Activated naive CD4-positive, alpha-beta T cell treated with Interleukin-2 at 50 U/mL for 16 hours (primary cell): ENCODE data around the gene BAIAP3.

ENCODE experiments used
- DNase-seq: peaks from one replicate; pipeline ENCODE4 v3.0.0-alpha.2; 2020

The BAIAP3 gene

GRCh38 chr16:1300664-1301476, 32.6 kb upstream of the BAIAP3 start:
- peak; percentile 77 for DNase-seq

DNA sequence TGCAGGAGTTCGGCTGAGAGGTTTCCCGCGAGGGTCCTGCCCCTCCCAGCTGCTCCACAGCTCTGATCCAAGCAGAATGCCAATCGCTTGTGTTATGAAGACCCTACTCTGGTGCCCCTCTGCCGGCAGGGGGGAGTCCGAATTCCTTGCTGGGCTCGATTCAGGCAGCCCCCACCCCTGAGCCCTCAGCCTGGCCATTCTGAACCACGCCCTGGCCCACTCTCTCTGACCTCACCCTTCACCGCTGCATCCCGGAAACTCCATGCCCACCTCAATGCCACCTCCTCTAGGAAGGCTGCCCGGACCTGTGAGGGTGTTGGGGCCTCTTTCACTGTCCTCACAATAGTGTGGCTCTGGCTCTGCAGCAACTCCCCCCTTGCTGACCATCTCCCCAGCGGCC, 31.9 kb upstream of the BAIAP3 start:
- DNase-seq: no peak

GRCh38 chr16:1305823-1306222, 27.6 kb upstream of the BAIAP3 start:
- no peak for DNase-seq

DNA sequence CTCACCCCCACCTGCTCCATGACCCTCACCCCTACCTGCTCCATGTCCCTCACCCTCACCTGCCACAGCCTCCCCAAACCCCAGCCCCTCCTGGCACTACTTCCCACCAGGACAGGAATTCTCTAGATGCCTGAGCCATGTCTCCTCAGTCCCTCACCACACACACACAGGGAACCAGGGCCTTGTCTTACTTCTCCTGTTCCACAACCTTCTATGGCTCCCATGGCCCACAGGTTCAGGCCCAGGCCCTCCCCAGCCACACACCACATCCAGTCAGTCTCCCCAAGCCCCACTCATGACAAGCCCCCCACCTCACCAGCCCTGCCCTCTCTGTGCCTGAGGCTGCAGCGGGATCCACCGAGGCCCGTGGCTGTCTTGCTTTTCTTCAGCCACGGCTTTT, 27.1 kb upstream of the BAIAP3 start:
- DNase-seq: no peak

GRCh38 chr16:1308036-1308976, 25.1 kb upstream of the BAIAP3 start:
- no peak for DNase-seq

- peak; percentile 97 for DNase-seq
Observed at GRCh38 chr16:1308977-1309885, 24.2 kb upstream of the BAIAP3 start, which contains the start of gene UBE2I. TSS of gene UBE2I (plus strand) at chr16:1309636. CDS start at chr16:1314031, 4,395 bp downstream.

- peak; percentile 69 for DNase-seq
Observed at GRCh38 chr16:1309888-1310831, 23.3 kb upstream of the BAIAP3 start.

GRCh38 chr16:1310832-1311200, 22.6 kb upstream of the BAIAP3 start:
- DNase-seq: peak; percentile 28

DNA sequence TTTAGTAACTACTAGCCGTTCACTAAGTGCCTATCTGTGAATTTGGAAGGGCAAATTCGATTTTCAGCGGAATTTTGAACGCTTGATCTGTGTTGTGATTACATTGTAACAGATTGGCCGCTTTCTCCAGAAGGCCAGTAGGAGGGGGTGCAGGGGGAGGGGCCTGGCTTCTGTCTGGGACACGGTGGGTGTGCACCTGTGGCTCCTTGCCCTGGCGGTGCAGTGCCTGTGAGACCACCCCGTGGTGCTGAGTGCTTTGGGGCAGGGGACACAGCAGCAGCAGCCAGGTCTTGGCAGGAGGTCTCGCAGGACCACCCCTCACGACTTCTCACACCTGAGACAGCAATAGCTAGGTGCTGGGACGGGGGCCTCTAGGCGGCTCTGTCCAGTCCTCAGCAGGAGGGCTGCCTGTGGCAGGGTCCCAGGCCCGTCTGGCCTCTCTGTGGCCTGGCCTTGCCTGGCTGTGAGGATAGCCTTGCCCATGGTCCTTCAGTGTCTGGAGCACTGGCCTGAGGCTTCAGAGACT, 22.2 kb upstream of the BAIAP3 start:
- no peak for DNase-seq

DNA sequence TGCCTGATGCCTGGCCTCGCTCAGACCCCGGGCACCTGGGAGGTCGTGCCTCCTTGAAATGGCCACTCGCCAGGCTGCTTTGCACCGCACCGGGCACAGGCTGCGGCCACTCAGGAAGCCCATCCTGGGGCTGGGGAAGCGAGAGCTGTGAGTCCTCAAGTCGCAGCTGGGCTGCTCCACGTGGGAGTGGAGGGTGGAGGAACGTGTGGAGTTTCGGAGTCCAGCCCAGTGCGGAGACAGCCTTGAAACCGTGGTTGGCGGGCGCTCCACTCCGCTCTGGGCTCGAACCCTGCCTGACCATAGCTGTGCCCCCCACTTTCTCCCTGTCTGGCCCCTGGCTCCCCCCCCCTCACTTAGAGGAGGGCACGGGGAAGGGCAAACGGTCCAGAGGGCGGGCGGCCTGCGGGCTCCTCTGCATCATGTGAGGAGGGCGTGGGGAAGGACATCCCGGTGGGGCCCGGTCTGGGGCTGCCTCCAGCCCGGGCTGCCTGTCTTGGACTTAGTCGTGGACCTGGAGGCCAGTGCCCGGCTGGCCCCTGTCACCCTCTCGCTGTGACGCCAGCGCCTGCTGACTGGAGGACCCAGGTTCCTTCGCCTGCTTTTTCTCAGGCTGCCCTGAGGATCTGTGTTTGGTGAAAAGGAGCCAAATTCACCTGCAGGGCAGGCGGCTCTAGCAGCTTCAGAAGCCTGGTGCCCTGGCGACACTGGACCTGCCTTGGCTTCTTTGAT, 21.5 kb upstream of the BAIAP3 start:
- no peak for DNase-seq

GRCh38 chr16:1312467-1312816, 21.0 kb upstream of the BAIAP3 start:
- DNase-seq: no peak

DNA sequence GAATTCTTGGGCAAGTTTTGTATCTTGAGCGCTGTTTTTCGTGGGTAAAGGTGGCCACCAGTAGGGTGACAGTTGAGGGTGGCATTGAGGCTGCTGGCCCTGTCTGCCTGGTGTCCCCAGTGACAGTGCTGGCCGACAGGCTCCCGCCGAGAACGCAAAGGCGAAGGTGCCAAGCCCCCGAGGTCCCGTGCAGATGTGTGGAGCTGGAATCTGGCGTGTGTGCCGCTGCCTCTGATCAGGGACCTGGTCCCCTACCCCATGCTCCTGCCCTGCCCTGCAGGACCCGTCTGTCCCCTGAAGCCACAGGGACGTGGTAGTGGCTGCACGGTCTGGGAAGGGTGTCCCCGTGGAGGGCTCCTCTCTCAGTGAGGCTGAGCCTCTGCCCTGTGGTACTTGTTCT, 20.5 kb upstream of the BAIAP3 start:
- no peak for DNase-seq

DNA sequence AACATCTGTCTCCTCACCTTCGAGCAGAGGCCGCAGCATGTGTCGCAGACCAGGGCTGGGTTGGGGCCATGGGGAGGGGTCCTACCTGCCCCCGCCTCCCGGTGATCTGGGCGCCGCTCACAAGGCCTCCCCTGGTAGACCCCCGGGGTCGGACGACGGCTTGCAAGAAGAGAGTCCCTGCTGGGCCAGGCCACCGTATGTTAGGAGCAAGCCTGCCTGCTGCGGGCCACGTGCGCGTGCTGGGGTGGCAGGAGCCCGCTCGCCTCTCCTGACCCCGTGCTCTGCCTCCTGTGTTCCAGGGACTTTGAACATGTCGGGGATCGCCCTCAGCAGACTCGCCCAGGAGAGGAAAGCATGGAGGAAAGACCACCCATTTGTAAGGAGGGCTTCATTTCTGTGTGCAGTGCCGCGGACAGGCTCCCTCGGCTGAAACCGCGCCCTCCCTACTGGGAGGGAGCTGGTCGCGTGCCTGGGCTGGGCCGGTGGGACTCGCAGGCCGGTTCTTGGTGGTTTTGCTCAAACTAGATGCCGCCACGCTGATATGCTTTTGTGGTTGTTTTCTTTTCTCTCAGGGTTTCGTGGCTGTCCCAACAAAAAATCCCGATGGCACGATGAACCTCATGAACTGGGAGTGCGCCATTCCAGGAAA, 19.6 kb upstream of the BAIAP3 start:
- DNase-seq: no peak

DNA sequence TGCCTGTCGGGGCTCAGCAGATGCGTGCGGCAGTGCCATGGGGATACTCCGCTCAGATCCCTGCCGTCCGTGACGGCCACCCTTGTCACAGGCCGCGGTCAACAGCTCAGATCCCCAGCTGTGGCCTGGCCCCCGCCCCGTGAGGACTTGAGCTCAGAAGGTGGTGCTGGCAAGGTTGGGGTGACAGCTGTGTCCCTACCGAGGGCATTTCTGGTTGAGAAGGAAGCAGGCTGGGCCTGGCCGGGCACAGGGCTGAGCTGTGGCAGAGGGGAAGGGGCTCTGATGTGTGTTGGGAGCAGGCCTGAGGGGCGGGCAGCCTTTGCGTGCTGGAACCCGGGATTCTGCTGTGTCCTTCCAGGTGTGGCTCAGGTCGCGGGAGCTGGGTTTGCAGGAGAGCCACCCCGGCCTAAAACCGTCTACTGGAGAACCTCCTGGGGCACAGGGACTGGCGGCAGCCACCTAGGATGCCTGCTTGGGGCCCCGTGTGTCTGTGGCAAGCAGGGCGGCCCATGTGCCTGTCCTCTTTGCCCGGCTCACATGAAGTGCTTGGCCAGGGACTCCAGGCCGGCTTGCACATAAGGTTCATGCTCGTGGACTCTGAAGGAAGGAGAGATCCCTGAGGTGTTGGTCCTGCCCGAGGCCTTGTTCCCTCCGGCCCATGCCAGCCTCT, 18.9 kb upstream of the BAIAP3 start:
- no peak for DNase-seq

- no peak for DNase-seq
Observed at GRCh38 chr16:1315081-1316032, 18.1 kb upstream of the BAIAP3 start.

DNA sequence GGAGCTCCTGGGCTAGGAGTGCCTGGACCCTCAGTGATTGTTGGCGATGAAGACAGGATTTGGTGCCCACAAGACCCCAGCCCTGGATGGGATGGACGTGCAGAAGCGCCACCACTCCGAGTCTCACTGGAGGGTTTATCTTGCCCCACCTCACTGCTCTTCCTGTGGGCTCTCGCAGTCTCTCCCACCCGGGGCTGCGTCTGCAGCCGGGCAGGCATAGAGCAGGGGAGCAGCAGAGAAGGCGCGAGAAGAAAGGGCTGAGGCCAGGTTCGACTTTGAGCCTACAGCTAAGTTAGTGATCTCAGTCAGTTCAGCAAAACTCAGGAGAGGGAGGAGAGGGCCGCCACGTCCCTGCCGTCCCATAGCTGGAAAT, 17.4 kb upstream of the BAIAP3 start:
- no peak for DNase-seq

DNA sequence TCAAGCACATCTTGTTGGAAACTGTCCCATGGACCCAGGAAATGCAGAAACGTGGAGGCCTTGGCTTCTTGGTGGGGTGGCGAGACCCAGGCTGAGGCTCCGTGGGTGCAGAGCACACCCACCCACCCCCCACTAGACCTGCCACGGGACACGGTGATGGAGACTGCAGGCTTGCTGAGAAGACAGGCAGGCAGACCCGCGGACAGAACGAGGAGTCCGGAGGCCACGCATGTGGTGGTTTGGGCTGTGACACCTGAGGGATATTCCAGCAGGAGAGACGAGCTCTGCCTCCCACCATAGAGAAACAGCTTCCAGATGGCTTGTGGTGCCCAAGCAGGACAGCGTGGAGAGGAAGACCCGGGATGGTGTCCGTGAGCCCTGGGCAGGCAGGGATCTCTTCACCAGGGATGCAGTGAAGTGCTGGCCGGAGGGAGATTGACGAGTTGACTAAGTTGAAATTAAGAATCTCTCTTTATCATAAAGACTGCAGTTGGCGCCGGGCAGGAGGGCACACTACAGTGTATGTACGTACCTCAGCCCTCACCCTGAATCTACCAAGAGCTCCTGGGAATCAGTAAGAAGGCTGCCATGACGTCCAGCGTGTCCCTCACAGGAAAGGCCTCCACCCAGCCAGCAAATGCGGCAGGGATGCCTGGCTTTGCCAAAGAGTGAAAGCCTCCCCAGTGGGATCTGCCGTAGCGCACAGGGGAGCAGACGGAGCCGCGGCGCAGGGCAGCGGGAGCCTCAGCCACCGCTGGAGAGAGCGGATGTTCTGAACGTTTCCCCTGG, 15.8 kb upstream of the BAIAP3 start:
- DNase-seq: no peak

DNA sequence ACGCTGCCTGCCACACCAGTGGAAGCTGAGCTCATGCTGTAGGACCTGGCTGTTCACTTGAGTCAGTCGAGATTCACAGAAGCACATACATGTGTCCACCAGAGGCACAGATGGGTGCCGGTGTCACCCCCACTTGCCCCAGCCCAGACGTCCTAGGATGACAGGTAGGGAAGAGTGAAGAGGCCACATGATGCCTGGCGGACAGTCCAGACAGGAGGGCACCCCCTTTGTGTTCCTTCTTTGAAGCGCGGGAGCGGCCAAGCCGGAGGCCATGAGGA, 15.2 kb upstream of the BAIAP3 start:
- DNase-seq: no peak
